Fibroblast of lung (primary cell): ENCODE data around the gene INPP5A. TPM values are rescaled to one million over a fixed set of nuclear protein-coding genes. Genes with fewer than 3 reads are reported as not detected.

ENCODE experiments used
- DNase-seq, 2 donors: peaks; one replicate each; pipeline versions ENCODE4 v3.0.0 to v3.0.0-alpha.2; 2010; ENCODE audit warnings: low read depth in 2 of 2
- H2AFZ ChIP-seq: 2 replicates; pipeline ENCODE4 v1.5.1; 2012; ENCODE audit warnings: low read length, control low read depth, inconsistent platforms
- H3K27ac ChIP-seq: 2 replicates; pipeline ENCODE4 v1.5.1; 2011; ENCODE audit warnings: low read length, control low read depth; ENCODE audit not compliant: insufficient read depth
- H3K27me3 ChIP-seq: 2 replicates; pipeline ENCODE4 v1.5.1; 2011; ENCODE audit warnings: mild to moderate bottlenecking, low read length; ENCODE audit not compliant: control insufficient read depth, insufficient read depth
- H3K36me3 ChIP-seq: 2 replicates; pipeline ENCODE4 v1.5.1; 2011; ENCODE audit warnings: low read length; ENCODE audit not compliant: control insufficient read depth, insufficient read depth
- H3K4me1 ChIP-seq: 2 replicates; pipeline ENCODE4 v1.5.1; 2011; ENCODE audit warnings: low read length; ENCODE audit not compliant: control insufficient read depth, insufficient read depth; ENCODE audit errors: extremely low read depth
- H3K4me2 ChIP-seq: 2 replicates; pipeline ENCODE4 v1.5.1; 2011; ENCODE audit warnings: low read length, control low read depth; ENCODE audit not compliant: insufficient read depth; ENCODE audit errors: extremely low read depth
- H3K4me3 ChIP-seq, 4 experiments: fragments of 200-600 bp in 1 of 4; sonication (generic) in 1 of 4; replicated peaks in 1 of 4; 2 replicates each; pipeline ENCODE4 v1.5.1; 2011 to 2016; ENCODE audit warnings: low read length in 4 of 4, low read depth in 3 of 4, mild to moderate bottlenecking in 3 of 4, control low read depth in 2 of 4, inconsistent platforms in 1 of 4, mixed read lengths in 1 of 4; ENCODE audit not compliant: insufficient read depth in 1 of 4; ENCODE audit errors: control extremely low read depth in 1 of 4
- H3K79me2 ChIP-seq: 2 replicates; pipeline ENCODE4 v1.5.1; 2012; ENCODE audit warnings: mild to moderate bottlenecking, low read length, inconsistent platforms; ENCODE audit not compliant: control insufficient read depth, insufficient read depth
- H3K9ac ChIP-seq: 2 replicates; pipeline ENCODE4 v1.5.1; 2011; ENCODE audit warnings: mild to moderate bottlenecking, low read length, control low read depth; ENCODE audit not compliant: insufficient read depth
- H3K9me3 ChIP-seq: 2 replicates; pipeline ENCODE4 v1.5.1; 2012; ENCODE audit warnings: low read depth, low read length; ENCODE audit not compliant: control insufficient read depth, insufficient read depth
- H4K20me1 ChIP-seq: 2 replicates; pipeline ENCODE4 v1.5.1; 2011; ENCODE audit warnings: low read length; ENCODE audit not compliant: control insufficient read depth, insufficient read depth; ENCODE audit errors: extremely low read depth
- CTCF ChIP-seq, 2 donors: IDR thresholded peaks in 1 of 2; conservative IDR thresholded peaks in 1 of 2; 1 replicate in 1 of 2; 2 replicates in 1 of 2; pipeline ENCODE4 v1.5.1; 2011 to 2012; ENCODE audit warnings: low read length in 2 of 2, control low read depth in 1 of 2, inconsistent platforms in 1 of 2, low read depth in 1 of 2, mild to moderate bottlenecking in 1 of 2
- EZH2 ChIP-seq: IDR thresholded peaks from 2 replicates; pipeline ENCODE4 v1.5.1; 2012; ENCODE audit warnings: low read length, control low read depth, mild to moderate bottlenecking; ENCODE audit errors: missing control alignments
- polyA plus RNA-seq, 2 donors: library from polyadenylated mRNA; depleted of rRNA in 1 of 2; stranded (reverse) in 1 of 2; unstranded in 1 of 2; fragments of >200 nt; gene quantifications; 2 replicates each; pipeline ENCODE4 v1.2.1, GENCODE V29; 2011 to 2012; ENCODE audit warnings: missing spikeins in 1 of 2
- total RNA-seq: library from RNA; depleted of rRNA; stranded (reverse); fragments of >200 nt; gene quantifications from 2 replicates; pipeline ENCODE4 v1.2.1, GENCODE V29; 2014

The INPP5A gene
- total and polyA plus RNA-seq, 2 donors (not counting 1 experiment from before 2014, with no cell fraction given) = 24.6 to 39.9 TPM

GRCh38 chr10:132723330-132723970, 185.9 kb downstream of the INPP5A start:
- Histone ChIP-seq H3K9me3 (no peaks in the 10 kb centered on the region), H4K20me1 (no peaks in the 10 kb centered on the region), H3K36me3 (no peaks in the 10 kb centered on the region), H3K79me2 (no peaks in the 10 kb centered on the region), H3K27ac (no peak overlapping the region), H3K9ac (no peak overlapping the region), H3K4me3 (no peak overlapping the region), H3K4me2 (no peak overlapping the region), H3K4me1 (no peaks in the 10 kb centered on the region), H2AFZ (no peak overlapping the region), H3K27me3 (no peaks in the 10 kb centered on the region)
- TF ChIP-seq EZH2 = no peak
- TF ChIP-seq CTCF (conservative IDR thresholded peaks at IDR 0.05 in 1 of 2, IDR thresholded peaks at IDR 0.05 in 1 of 2; ENCODE audit: low read depth in 1 of 2, low read length in 2 of 2) = no peak
- DNase-seq = no peak

- Histone ChIP-seq H3K4me3 (no peak overlapping the region), H3K27ac (no peak overlapping the region), H3K4me2 (no peak overlapping the region), H3K9me3 (no peaks in the 10 kb centered on the region), H3K4me1 (no peaks in the 10 kb centered on the region), H3K9ac (no peak overlapping the region), H3K27me3 (no peaks in the 10 kb centered on the region), H3K79me2 (no peaks in the 10 kb centered on the region), H4K20me1 (no peaks in the 10 kb centered on the region), H2AFZ (no peak overlapping the region), H3K36me3 (no peaks in the 10 kb centered on the region)
- DNase-seq = peak; percentile 69 to 77
- TF ChIP-seq CTCF (conservative IDR thresholded peaks at IDR 0.05 in 1 of 2, IDR thresholded peaks at IDR 0.05 in 1 of 2; ENCODE audit: low read depth in 1 of 2, low read length in 2 of 2) (no peak), EZH2 (no peak)
Observed at GRCh38 chr10:132724446-132724845, 186.9 kb downstream of the INPP5A start.

GRCh38 chr10:132725202-132725601, 187.6 kb downstream of the INPP5A start:
- H3K4me2 ChIP-seq = no peak overlapping the region
- H3K27ac ChIP-seq = no peak overlapping the region
- no peaks in the 10 kb centered on the region for H3K79me2 ChIP-seq
- no peaks in the 10 kb centered on the region for H3K27me3 ChIP-seq
- TF ChIP-seq EZH2 (no peak), CTCF (conservative IDR thresholded peaks at IDR 0.05 in 1 of 2, IDR thresholded peaks at IDR 0.05 in 1 of 2; ENCODE audit: low read depth in 1 of 2, low read length in 2 of 2) (no peak)
- H3K9me3 ChIP-seq = no peaks in the 10 kb centered on the region
- H3K4me1 ChIP-seq = no peaks in the 10 kb centered on the region
- no peak overlapping the region for H3K9ac ChIP-seq
- H3K4me3 ChIP-seq = no peak overlapping the region
- no peaks in the 10 kb centered on the region for H3K36me3 ChIP-seq
- no peaks in the 10 kb centered on the region for H4K20me1 ChIP-seq
- H2AFZ ChIP-seq = no peak overlapping the region
- DNase-seq = no peak
